ENCODE data around the gene MAP3K21.

The MAP3K21 gene

GRCh38 chr1:233294913-233295236 lies 32.6 kb upstream of the MAP3K21 start:
- Histone ChIP-seq H4K91ac (ENCODE audit: low read depth, low read length) (no peak overlapping the region), H3K18ac (ENCODE audit: low read length) (no peak overlapping the region), H3K4me3 (ENCODE audit: low read depth, low read length) (peak overlapping the region; percentile 72)

GRCh38 chr1:233295237-233295974 lies 32.1 kb upstream of the MAP3K21 start, which contains the start of gene PCNX2:
TSS of gene PCNX2 (minus strand) at chr1:233295725. CDS start at chr1:233295478, 247 bp downstream.
- peak within 1 kb of the TSS; percentile 72 for H3K4me2 ChIP-seq (ENCODE audit: low read length)
- no peak within 1 kb of the TSS for H3K23ac ChIP-seq (ENCODE audit: low read length)
- peak within 1 kb of the TSS; percentile 68 for H2AFZ ChIP-seq (ENCODE audit: insufficient read depth, low read length, poor library complexity)
- H3K79me1 ChIP-seq (ENCODE audit: low read length), result no peaks in the 10 kb centered on the region
- no peaks in the 10 kb centered on the region for H3K79me2 ChIP-seq (ENCODE audit: control insufficient read depth, insufficient read depth, low read length, poor library complexity)
- no peaks in the 10 kb centered on the region for H3K27me3 ChIP-seq (ENCODE audit: insufficient read depth, low read length)
- H3K9ac ChIP-seq (ENCODE audit: low read length), result no peak within 1 kb of the TSS
- H3K4me3 ChIP-seq (ENCODE audit: low read depth, low read length), result peak within 1 kb of the TSS; percentile 72
- no peaks in the 10 kb centered on the region for H3K4me1 ChIP-seq (ENCODE audit: control insufficient read depth in 1 of 2, insufficient read depth in 2 of 2, low read length in 2 of 2)
- H4K12ac ChIP-seq (ENCODE audit: low read depth, low read length), result no peak within 1 kb of the TSS
- no peak within 1 kb of the TSS for H3K14ac ChIP-seq (ENCODE audit: low read length)
- H3K4ac ChIP-seq (ENCODE audit: low read depth, low read length), result no peak within 1 kb of the TSS
- H2BK120ac ChIP-seq (ENCODE audit: insufficient read depth, low read length, poor library complexity), result no peak within 1 kb of the TSS
- DNase-seq, result peak; percentile 27 to 58
- H2BK12ac ChIP-seq (ENCODE audit: low read length), result no peak within 1 kb of the TSS
- H4K91ac ChIP-seq (ENCODE audit: low read depth, low read length), result no peak within 1 kb of the TSS
- H3K36me3 ChIP-seq (ENCODE audit: control insufficient read depth in 1 of 2, insufficient read depth in 2 of 2, low read length in 2 of 2), result no peaks in the 10 kb centered on the region
- no peak within 1 kb of the TSS for H3K27ac ChIP-seq (ENCODE audit: low read depth, low read length)
- H2AK5ac ChIP-seq (ENCODE audit: low read length), result no peak within 1 kb of the TSS
- no CpG with 5 or more reads among the region's 54 CpGs for WGBS (ENCODE audit: extremely low coverage, insufficient coverage, insufficient read length)
- peak within 1 kb of the TSS; percentile 56 for H4K8ac ChIP-seq (ENCODE audit: low read depth, low read length)
- no peaks in the 10 kb centered on the region for H3K9me3 ChIP-seq (ENCODE audit: insufficient read depth, low read depth, low read length)
- H3K18ac ChIP-seq (ENCODE audit: low read length), result peak within 1 kb of the TSS; percentile 47
- H2BK5ac ChIP-seq (ENCODE audit: low read depth, low read length, poor library complexity), result no peak within 1 kb of the TSS

More at GRCh38 chr1:233294913-233295236, 32.6 kb upstream of the MAP3K21 start:
- Histone ChIP-seq H4K8ac (ENCODE audit: low read depth, low read length) (no peak overlapping the region), H2AFZ (ENCODE audit: insufficient read depth, low read length, poor library complexity) (peak overlapping the region; percentile 68), H3K4me1 (ENCODE audit: control insufficient read depth in 1 of 2, insufficient read depth in 2 of 2, low read length in 2 of 2) (no peaks in the 10 kb centered on the region), H3K23ac (ENCODE audit: low read length) (no peak overlapping the region), H2AK5ac (ENCODE audit: low read length) (no peak overlapping the region), H2BK5ac (ENCODE audit: low read depth, low read length, poor library complexity) (no peak overlapping the region), H2BK120ac (ENCODE audit: insufficient read depth, low read length, poor library complexity) (no peak overlapping the region), H3K9ac (ENCODE audit: low read length) (no peak overlapping the region), H3K79me1 (ENCODE audit: low read length) (no peaks in the 10 kb centered on the region), H3K79me2 (ENCODE audit: control insufficient read depth, insufficient read depth, low read length, poor library complexity) (no peaks in the 10 kb centered on the region), H3K9me3 (ENCODE audit: insufficient read depth, low read depth, low read length) (no peaks in the 10 kb centered on the region), H3K36me3 (ENCODE audit: control insufficient read depth in 1 of 2, insufficient read depth in 2 of 2, low read length in 2 of 2) (no peaks in the 10 kb centered on the region), H3K14ac (ENCODE audit: low read length) (no peak overlapping the region), H4K12ac (ENCODE audit: low read depth, low read length) (no peak overlapping the region), H3K27ac (ENCODE audit: low read depth, low read length) (no peak overlapping the region), H3K4me2 (ENCODE audit: low read length) (peak overlapping the region; percentile 72), H3K27me3 (ENCODE audit: insufficient read depth, low read length) (no peaks in the 10 kb centered on the region), H3K4ac (ENCODE audit: low read depth, low read length) (no peak overlapping the region), H2BK12ac (ENCODE audit: low read length) (no peak overlapping the region)
- DNase-seq, result peak; percentile 3 to 16
- no CpG with 5 or more reads among the region's 8 CpGs for WGBS (ENCODE audit: extremely low coverage, insufficient coverage, insufficient read length)

- Histone ChIP-seq H3K4me1 (ENCODE audit: control insufficient read depth in 1 of 2, insufficient read depth in 2 of 2, low read length in 2 of 2) (no peaks in the 10 kb centered on the region), H4K12ac (ENCODE audit: low read depth, low read length) (no peak overlapping the region), H4K91ac (ENCODE audit: low read depth, low read length) (no peak overlapping the region), H3K4ac (ENCODE audit: low read depth, low read length) (no peak overlapping the region), H3K4me2 (ENCODE audit: low read length) (no peak overlapping the region), H3K23ac (ENCODE audit: low read length) (no peak overlapping the region), H3K79me2 (ENCODE audit: control insufficient read depth, insufficient read depth, low read length, poor library complexity) (no peaks in the 10 kb centered on the region), H2BK5ac (ENCODE audit: low read depth, low read length, poor library complexity) (no peak overlapping the region), H3K18ac (ENCODE audit: low read length) (no peak overlapping the region), H3K36me3 (ENCODE audit: control insufficient read depth in 1 of 2, insufficient read depth in 2 of 2, low read length in 2 of 2) (no peaks in the 10 kb centered on the region), H3K14ac (ENCODE audit: low read length) (no peak overlapping the region), H2BK120ac (ENCODE audit: insufficient read depth, low read length, poor library complexity) (no peak overlapping the region), H4K8ac (ENCODE audit: low read depth, low read length) (no peak overlapping the region), H3K4me3 (ENCODE audit: low read depth, low read length) (no peak overlapping the region), H3K79me1 (ENCODE audit: low read length) (no peaks in the 10 kb centered on the region), H3K9me3 (ENCODE audit: insufficient read depth, low read depth, low read length) (no peaks in the 10 kb centered on the region), H2AK5ac (ENCODE audit: low read length) (no peak overlapping the region), H2BK12ac (ENCODE audit: low read length) (no peak overlapping the region), H3K27me3 (ENCODE audit: insufficient read depth, low read length) (no peaks in the 10 kb centered on the region), H3K27ac (ENCODE audit: low read depth, low read length) (no peak overlapping the region), H2AFZ (ENCODE audit: insufficient read depth, low read length, poor library complexity) (no peak overlapping the region), H3K9ac (ENCODE audit: low read length) (no peak overlapping the region)
- DNase-seq, result no peak
- no CpG with 5 or more reads among the region's 5 CpGs for WGBS (ENCODE audit: extremely low coverage, insufficient coverage, insufficient read length)
Measured at GRCh38 chr1:233295975-233296322, 31.6 kb upstream of the MAP3K21 start.

- Histone ChIP-seq H3K4ac (ENCODE audit: low read depth, low read length) (no peak overlapping the region), H3K4me2 (ENCODE audit: low read length) (no peak overlapping the region), H3K4me1 (ENCODE audit: control insufficient read depth in 1 of 2, insufficient read depth in 2 of 2, low read length in 2 of 2) (no peaks in the 10 kb centered on the region), H3K14ac (ENCODE audit: low read length) (no peak overlapping the region), H4K8ac (ENCODE audit: low read depth, low read length) (no peak overlapping the region), H3K18ac (ENCODE audit: low read length) (no peak overlapping the region), H4K91ac (ENCODE audit: low read depth, low read length) (no peak overlapping the region), H3K79me1 (ENCODE audit: low read length) (no peaks in the 10 kb centered on the region), H4K12ac (ENCODE audit: low read depth, low read length) (no peak overlapping the region), H3K36me3 (ENCODE audit: control insufficient read depth in 1 of 2, insufficient read depth in 2 of 2, low read length in 2 of 2) (no peaks in the 10 kb centered on the region), H3K9me3 (ENCODE audit: insufficient read depth, low read depth, low read length) (no peaks in the 10 kb centered on the region), H2AFZ (ENCODE audit: insufficient read depth, low read length, poor library complexity) (no peak overlapping the region), H2BK120ac (ENCODE audit: insufficient read depth, low read length, poor library complexity) (no peak overlapping the region), H3K23ac (ENCODE audit: low read length) (no peak overlapping the region), H2BK5ac (ENCODE audit: low read depth, low read length, poor library complexity) (no peak overlapping the region), H3K4me3 (ENCODE audit: low read depth, low read length) (no peak overlapping the region), H3K27ac (ENCODE audit: low read depth, low read length) (no peak overlapping the region), H3K27me3 (ENCODE audit: insufficient read depth, low read length) (no peaks in the 10 kb centered on the region), H2BK12ac (ENCODE audit: low read length) (no peak overlapping the region), H3K79me2 (ENCODE audit: control insufficient read depth, insufficient read depth, low read length, poor library complexity) (no peaks in the 10 kb centered on the region), H3K9ac (ENCODE audit: low read length) (no peak overlapping the region), H2AK5ac (ENCODE audit: low read length) (no peak overlapping the region)
- no CpG with 5 or more reads among the region's 5 CpGs for WGBS (ENCODE audit: extremely low coverage, insufficient coverage, insufficient read length)
- DNase-seq, result no peak
Measured at GRCh38 chr1:233299450-233299849, 28.1 kb upstream of the MAP3K21 start.
